Urinary bladder (tissue), 4 donors: Measurements from ENCODE around the gene FRMD4A. TPM values are rescaled to one million over a fixed set of nuclear protein-coding genes. Genes with fewer than 3 reads are reported as not detected.
"Not testable (repeated sequence)": the region's sequence is repeated elsewhere in the genome, so short reads cannot be mapped to it uniquely, and the experiment has no call there.

ENCODE experiments used
- DNase-seq: peaks from one replicate; pipeline ENCODE4 v3.0.0-alpha.2; 2015; ENCODE audit errors: extremely low spot score
- H3K27ac ChIP-seq: one replicate; pipeline ENCODE4 v1.5.1; 2013; ENCODE audit warnings: low read depth, mild to moderate bottlenecking, moderate library complexity
- H3K36me3 ChIP-seq: one replicate; pipeline ENCODE4 v1.6.1; 2013; ENCODE audit warnings: mild to moderate bottlenecking, moderate library complexity; ENCODE audit not compliant: insufficient read depth
- H3K4me1 ChIP-seq: one replicate; pipeline ENCODE4 v1.6.1; 2013; ENCODE audit warnings: mild to moderate bottlenecking, moderate library complexity; ENCODE audit not compliant: insufficient read depth
- H3K4me3 ChIP-seq: one replicate; pipeline ENCODE4 v1.5.1; 2013; ENCODE audit warnings: low read depth, low read length
- WGBS: extraction: QIAGEN DNeasy Blood & Tissue Kit; methylation state at CpG from one replicate; pipeline ENCODE4 v1.1.7; 2013; 5-methylcytosine and 5-hydroxymethylcytosine counted together
- polyA plus RNA-seq: library from polyadenylated mRNA; stranded (reverse); fragments of 200-250 nt; gene quantifications from one replicate; pipeline ENCODE4 v1.2.3, GENCODE V29; 2013
- total RNA-seq: library from RNA; depleted of rRNA; stranded (reverse); fragments of >200 nt; gene quantifications from one replicate; pipeline ENCODE4 v1.2.3, GENCODE V29; 2014
- donor health status: healthy with polysubstance abuse.
- donor health status: healthy.

The FRMD4A gene
- total and polyA plus RNA-seq, 2 donors = 15.1 to 32.9 TPM

DNA sequence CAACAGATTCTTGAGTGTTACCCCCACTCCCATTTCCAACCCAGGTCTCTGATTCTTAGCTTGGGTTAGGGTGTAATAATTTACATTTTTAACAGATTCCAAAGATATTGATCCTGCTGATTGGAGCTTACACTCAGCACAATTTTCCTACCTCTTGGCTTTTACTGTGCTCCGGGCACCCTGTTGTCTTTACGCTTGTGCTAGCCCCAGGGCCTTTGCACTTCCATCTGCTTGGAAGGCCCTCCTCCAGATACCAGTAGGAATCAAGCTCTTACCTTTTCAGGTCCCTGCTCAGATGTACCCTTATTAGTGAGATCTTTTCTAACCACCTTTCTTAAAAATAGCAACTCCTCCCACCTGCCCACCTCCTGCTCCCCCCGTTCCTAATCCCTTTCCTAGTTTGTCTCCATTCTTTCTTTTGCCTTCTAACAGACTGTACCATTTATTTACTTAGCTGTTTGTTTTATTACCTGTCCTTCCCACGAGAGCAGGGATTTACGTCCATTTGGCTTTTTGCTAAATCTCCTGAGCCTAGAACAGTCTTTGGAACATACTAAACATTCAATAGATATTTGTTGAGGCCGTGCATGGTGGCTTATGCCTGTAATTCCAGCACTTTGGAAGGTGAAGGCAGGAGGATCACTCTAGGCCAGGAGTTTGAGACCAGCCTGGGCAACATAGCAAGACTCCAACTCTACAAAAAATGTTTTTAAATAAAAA is 427.7 kb downstream of the FRMD4A start:
- Histone ChIP-seq H3K4me1 (no peaks in the 10 kb centered on the region), H3K27ac (no peak overlapping the region), H3K36me3 (no peaks in the 10 kb centered on the region), H3K4me3 (no peak overlapping the region)
- DNase-seq = no peak
- 84% methylated on average over 6 of the region's 6 CpGs for WGBS

DNA sequence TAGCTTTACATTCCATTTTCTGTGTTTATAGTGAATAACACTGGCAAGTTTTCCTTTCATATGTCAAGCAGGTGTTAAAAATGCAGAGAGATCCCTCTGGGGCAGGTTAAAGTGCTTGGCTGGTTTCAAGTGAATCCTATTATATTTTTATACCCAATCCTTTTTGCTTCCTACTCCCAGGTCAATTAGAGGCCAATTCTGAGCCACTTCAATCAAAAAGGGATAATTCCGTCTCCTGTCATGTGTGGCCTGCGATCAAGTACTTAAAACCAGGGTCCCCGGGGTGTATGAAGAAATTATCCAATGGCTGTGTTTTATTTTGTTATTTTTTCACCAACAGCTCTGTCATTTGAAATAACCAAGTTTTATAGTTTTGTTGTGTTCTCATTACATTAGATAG is 430.8 kb downstream of the FRMD4A start:
- H3K27ac ChIP-seq = no peak overlapping the region
- no peak for DNase-seq
- no peaks in the 10 kb centered on the region for H3K36me3 ChIP-seq
- no peak overlapping the region for H3K4me3 ChIP-seq
- H3K4me1 ChIP-seq = no peaks in the 10 kb centered on the region
- WGBS = 76% methylated on average over 3 of the region's 3 CpGs

- DNase-seq, H3K4me3 ChIP-seq, H3K27ac ChIP-seq, H3K4me1 ChIP-seq, H3K36me3 ChIP-seq: not testable (repeated sequence)
- WGBS = 98% methylated on average over 1 of the region's 1 CpG
Measured at GRCh38 chr10:13896146-13896545, 434.6 kb downstream of the FRMD4A start.

DNA sequence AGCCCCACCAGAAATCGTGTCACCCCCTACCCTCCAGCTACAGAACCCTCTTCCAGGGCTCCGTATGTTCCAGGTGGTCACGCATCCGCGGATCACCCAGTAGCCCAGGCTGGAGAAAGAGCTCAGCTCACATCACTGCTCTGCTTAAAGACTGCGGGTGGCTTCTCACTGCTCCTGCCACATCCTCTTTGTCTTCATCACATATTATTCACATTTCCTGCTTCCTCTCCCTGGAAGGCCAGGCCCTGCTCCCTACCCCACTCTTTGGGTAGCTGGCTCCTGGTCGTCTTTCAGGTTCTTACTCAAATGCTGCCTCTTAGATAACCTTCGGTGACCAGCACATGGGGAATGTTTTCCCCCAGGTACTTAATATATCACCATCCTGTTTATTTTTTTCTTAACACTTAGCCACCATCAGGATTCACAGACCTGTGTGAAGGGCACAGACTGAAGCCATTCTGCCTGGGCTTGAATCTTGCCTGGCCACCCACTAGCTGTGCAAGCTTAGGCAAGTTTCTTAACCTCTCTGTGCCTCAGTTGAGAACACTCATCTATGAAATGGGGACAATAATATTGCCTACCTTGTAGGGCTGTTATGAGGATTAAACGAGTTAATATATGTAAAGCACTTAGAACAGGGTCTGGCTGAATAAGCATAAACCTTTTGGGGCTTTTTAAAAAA is 436.2 kb downstream of the FRMD4A start:
- Histone ChIP-seq H3K36me3 (no peaks in the 10 kb centered on the region), H3K27ac (no peak overlapping the region), H3K4me1 (no peaks in the 10 kb centered on the region), H3K4me3 (no peak overlapping the region)
- WGBS = 77% methylated on average over 9 of the region's 9 CpGs
- DNase-seq = no peak

DNA sequence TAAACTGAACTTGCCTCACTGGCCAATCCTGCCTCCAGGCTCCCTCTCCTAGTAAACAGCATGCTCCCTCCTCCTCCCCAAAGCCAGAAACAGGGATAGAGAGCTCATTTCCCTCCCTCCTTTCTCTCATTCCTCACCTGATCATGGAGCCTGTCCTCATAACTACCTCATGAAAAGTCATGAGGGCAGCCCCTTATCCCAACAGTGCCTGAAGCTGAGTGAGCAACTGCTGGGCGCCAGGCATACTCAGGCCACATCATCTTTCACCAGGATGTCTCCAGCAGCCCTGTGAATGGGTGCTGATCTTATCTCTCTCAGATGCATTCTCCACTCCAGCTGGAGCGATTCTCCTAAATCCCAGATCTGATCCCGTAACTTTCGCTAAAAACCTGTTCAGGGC is 436.8 kb downstream of the FRMD4A start:
- Histone ChIP-seq H3K36me3 (no peaks in the 10 kb centered on the region), H3K27ac (no peak overlapping the region), H3K4me3 (no peak overlapping the region), H3K4me1 (no peaks in the 10 kb centered on the region)
- no peak for DNase-seq
- 89% methylated on average over 4 of the region's 4 CpGs for WGBS

- Histone ChIP-seq H3K36me3 (no peaks in the 10 kb centered on the region), H3K27ac (no peak overlapping the region), H3K4me1 (no peaks in the 10 kb centered on the region), H3K4me3 (no peak overlapping the region)
- DNase-seq = no peak
- WGBS = 97% methylated on average over 5 of the region's 5 CpGs
Measured at GRCh38 chr10:13892871-13893270, 437.9 kb downstream of the FRMD4A start.

GRCh38 chr10:13892001-13892491 is 438.7 kb downstream of the FRMD4A start:
- no peaks in the 10 kb centered on the region for H3K36me3 ChIP-seq
- 4% methylated on average over 30 of the region's 30 CpGs for WGBS
- no peak overlapping the region for H3K27ac ChIP-seq
- no peak for DNase-seq
- H3K4me1 ChIP-seq = no peaks in the 10 kb centered on the region
- peak overlapping the region; percentile 53 for H3K4me3 ChIP-seq

DNA sequence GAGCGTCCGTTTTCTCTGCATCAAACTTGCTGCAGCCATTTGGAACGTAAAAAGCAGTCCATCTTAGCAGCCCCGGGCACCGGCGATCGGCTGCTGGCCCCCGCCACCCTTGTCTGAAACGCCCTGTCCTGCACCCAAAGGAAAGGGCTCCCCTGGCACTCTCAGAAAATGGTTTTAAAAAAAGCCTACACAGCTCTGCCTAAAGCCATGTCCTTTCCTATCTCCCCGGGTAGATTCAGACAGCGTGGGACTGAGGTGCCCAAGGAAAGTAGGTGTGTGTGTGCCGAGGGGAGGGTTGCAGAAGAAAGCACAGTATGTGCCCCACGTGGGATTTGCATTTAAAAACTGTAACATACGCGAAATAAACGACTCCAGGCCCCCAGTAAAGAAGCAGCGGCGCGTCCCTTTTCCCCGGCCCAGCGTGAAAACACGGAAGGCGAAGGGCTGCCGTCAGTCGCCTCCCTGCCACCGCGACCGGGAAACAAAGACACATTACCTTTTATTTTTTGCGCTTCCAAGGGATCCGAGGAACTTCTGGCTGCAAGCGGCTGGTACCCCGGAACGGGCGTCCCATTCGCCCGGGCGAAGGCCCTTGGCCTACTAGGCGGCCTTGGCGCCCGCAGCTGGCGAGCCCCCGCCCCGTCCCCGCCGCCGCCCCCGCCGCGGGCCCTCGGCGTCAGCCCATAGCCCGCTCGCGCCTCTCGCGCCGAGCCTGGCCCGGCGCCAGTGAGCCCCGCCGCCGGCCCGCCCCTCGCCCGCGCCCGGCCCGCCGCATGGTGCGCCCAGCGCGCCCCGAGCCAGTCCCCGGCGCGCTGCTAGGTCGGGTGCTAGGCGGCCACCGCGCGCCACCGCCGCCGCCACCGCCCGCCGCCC is 439.4 kb downstream of the FRMD4A start:
- DNase-seq = no peak
- Histone ChIP-seq H3K4me3 (peak overlapping the region; percentile 53), H3K36me3 (no peaks in the 10 kb centered on the region), H3K27ac (no peak overlapping the region), H3K4me1 (no peaks in the 10 kb centered on the region)
- 5% methylated on average over 87 of the region's 87 CpGs for WGBS

DNA sequence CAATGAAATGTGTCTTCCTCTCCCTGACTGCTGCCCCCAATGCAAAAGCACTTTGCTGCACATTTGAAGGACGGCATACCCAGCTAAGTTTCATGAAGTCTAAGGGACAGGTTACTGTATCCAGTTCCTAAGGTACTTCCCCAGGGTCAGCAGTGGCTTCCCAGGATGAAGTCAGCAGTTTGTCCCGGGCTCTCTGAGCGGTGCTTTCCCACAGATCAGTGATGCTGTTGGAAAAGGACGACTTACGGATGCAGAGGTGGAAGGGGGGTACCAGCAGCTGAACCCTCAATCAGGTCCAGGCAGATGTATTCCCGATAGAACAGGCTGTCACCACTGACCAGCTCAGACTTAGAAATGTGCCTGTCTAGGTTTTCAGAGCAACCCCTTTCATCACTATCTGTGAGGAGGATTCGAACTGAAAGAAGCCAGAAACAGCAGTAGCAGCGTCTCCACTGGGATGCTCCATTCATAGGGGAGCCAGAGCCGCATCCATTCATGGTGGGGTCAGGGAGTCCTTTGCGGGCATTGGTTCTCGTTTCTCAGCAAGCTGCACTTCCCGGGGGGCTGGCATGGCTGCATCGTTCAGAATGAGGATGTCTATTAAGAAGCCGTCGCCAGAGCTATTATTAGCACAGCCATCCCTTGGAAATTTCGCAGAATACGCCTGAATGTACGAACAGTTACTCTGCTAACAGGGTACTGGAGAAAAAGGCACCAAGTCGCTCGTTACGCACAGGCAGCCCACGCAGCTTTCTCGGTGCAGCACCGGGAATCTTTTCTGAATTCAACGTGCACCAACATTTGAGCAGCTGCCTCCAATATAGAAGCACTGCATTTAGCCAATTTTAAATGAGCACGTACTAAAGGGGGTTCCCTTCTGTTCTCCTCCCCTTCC is 440.2 kb downstream of the FRMD4A start:
- H3K4me3 ChIP-seq = peak overlapping the region; percentile 53
- no peak overlapping the region for H3K27ac ChIP-seq
- no peaks in the 10 kb centered on the region for H3K36me3 ChIP-seq
- H3K4me1 ChIP-seq = no peaks in the 10 kb centered on the region
- no peak for DNase-seq
- WGBS = 33% methylated on average over 26 of the region's 26 CpGs

DNA sequence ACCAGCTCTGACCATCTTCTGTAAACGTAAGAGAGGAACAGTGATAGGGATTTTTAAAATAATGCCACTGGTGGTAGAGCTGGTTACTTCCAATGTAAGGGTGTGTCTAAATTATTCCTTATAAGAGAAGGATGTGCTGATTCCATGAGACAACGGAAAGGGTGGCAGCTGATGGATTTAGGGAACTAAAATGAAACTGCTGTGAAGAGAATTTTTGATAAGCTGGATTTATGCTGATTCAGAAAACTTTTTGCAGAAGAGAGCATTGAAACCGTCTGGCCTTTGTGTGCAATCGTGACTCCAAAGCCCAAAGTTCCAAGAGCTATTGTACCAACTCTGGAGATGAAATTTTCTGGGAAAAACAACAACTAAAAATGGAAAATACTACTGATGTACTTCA is 443.0 kb downstream of the FRMD4A start:
- Histone ChIP-seq H3K36me3 (no peaks in the 10 kb centered on the region), H3K4me3 (no peak overlapping the region), H3K27ac (no peak overlapping the region), H3K4me1 (no peaks in the 10 kb centered on the region)
- 80% methylated on average over 4 of the region's 4 CpGs for WGBS
- no peak for DNase-seq

GRCh38 chr10:13885238-13885990 is 445.3 kb downstream of the FRMD4A start:
- WGBS = 91% methylated on average over 9 of the region's 9 CpGs
- H3K27ac ChIP-seq = no peak overlapping the region
- no peak overlapping the region for H3K4me3 ChIP-seq
- H3K36me3 ChIP-seq = no peaks in the 10 kb centered on the region
- no peak for DNase-seq
- H3K4me1 ChIP-seq = no peaks in the 10 kb centered on the region

DNA sequence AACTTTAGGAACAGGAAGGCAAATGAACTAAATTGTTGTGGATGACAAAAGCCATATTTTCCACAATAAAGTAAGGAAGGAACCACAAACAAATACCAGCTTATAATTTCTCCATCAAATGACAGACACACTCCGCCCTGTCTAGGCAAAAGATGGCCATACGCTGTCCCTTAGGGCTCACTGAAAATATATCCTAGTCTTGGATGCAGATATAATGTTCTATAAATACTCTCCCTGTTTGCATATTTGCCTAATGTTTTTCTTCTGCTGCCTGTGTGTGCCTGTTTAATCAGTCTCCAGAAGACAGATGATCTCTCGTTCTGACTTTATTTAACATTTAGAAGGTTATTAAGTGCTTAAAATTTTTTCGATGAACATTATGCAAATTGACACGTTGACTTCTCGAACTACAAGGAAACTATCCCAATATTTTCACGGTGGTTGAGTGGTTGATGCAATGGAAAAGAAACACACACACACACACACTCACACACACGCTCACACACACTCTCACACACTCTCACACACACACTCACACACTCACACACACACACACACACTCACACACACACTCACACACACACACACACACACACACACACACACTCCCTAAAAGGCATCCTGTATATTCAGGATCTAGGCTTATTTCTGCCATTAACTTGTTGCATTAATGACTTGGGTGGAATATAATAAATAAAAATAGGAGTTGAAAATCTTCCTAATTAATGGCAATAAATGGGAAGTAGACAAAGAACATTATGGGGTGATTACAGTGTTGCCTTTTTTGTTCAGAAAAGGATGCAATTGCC is 446.9 kb downstream of the FRMD4A start:
- 58% methylated on average over 8 of the region's 8 CpGs for WGBS
- no peak for DNase-seq
- no peaks in the 10 kb centered on the region for H3K4me1 ChIP-seq
- no peak overlapping the region for H3K27ac ChIP-seq
- H3K4me3 ChIP-seq = no peak overlapping the region
- H3K36me3 ChIP-seq = no peaks in the 10 kb centered on the region
